Measurements from ENCODE around the gene PHF12. TPM values are rescaled to one million over a fixed set of nuclear protein-coding genes. Genes with fewer than 3 reads are reported as not detected.

The PHF12 gene
- total and polyA plus RNA-seq, 2 donors, result 20.5 to 32.4 TPM

DNA sequence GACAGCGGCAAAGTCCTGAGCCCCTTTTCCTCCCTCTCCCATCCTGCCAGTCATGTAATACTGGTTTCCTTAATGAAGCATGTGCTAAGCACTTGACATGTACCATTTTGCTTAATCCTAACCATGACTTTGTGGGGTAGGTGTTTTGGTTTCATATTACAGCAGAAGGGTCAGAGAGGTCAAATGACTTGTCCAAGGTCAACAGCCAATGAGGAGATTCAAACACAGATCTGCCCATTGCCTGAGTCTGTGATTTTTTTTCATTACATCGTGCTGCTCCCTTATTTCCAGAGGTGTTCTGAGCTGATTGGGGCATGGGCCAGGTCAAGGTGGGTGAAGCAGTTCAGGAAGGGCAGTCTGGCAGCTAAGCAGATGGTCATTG, 17.6 kb upstream of the PHF12 start:
- 90% methylated on average over 2 of the region's 2 CpGs for WGBS
- DNase-seq (ENCODE audit: low read depth in 6 of 9, low spot score in 9 of 9), result no peak
- H3K36me3 ChIP-seq (ENCODE audit: control insufficient read depth in 2 of 2, insufficient read depth in 2 of 2, low read length in 1 of 2), result no peaks in the 10 kb centered on the region
- peaks cover 0 to 21% of the 10 kb centered on the region in 2 donors for H3K27me3 ChIP-seq (ENCODE audit: control insufficient read depth in 2 of 2, insufficient read depth in 1 of 2, low read length in 1 of 2)
- no peak overlapping the region for H3K4me3 ChIP-seq (ENCODE audit: low read length in 2 of 2)
- H3K9me3 ChIP-seq (ENCODE audit: control insufficient read depth in 2 of 2, insufficient read depth in 1 of 2, low read length in 1 of 2), result no peaks in the 10 kb centered on the region
- H3K4me1 ChIP-seq (ENCODE audit: control insufficient read depth in 2 of 2, insufficient read depth in 2 of 2, low read length in 2 of 2), result peaks cover 0 to 6% of the 10 kb centered on the region in 2 donors
- no peak overlapping the region for H3K27ac ChIP-seq (ENCODE audit: low read depth in 1 of 2, low read length in 1 of 2)

DNA sequence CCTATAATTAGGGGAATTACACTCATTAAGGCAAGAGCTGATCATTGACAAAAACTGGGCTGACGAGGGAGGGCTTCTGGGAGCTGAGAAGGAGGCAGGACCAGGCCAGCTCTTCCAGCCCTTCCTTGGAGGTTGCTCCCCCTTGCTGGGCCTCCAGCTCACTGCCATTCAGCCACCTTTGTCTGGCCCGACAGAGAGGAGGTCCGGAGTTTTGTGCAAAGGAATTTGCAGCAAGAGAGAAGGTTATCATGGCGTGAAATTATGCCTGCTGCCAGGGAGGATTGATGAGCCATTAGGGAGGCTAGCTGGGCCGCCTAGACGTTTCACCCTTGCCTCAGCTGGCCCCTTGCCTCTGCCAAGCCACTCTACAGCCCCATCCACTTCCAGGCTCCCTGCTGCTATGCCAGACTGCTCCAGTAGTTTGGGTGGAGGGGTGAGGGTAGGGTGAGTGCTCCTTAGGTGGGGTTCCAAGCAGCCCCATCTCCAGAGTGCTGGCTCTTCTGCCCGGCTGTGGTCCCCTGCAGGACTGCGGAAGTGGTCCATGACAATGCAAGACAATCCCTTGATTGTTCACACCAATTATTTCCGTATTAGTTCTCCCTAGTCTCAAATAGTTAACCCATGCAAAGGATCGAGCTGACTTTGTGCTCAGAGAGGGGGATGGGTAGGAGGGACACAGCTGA, 17.1 kb upstream of the PHF12 start:
- Histone ChIP-seq H3K27me3 (ENCODE audit: control insufficient read depth in 2 of 2, insufficient read depth in 1 of 2, low read length in 1 of 2) (peaks cover 0 to 22% of the 10 kb centered on the region in 2 donors), H3K4me1 (ENCODE audit: control insufficient read depth in 2 of 2, insufficient read depth in 2 of 2, low read length in 2 of 2) (peaks cover 0 to 6% of the 10 kb centered on the region in 2 donors), H3K36me3 (ENCODE audit: control insufficient read depth in 2 of 2, insufficient read depth in 2 of 2, low read length in 1 of 2) (no peaks in the 10 kb centered on the region), H3K4me3 (ENCODE audit: low read length in 2 of 2) (no peak overlapping the region), H3K9me3 (ENCODE audit: control insufficient read depth in 2 of 2, insufficient read depth in 1 of 2, low read length in 1 of 2) (no peaks in the 10 kb centered on the region), H3K27ac (ENCODE audit: low read depth in 1 of 2, low read length in 1 of 2) (no peak overlapping the region)
- no peak for DNase-seq (ENCODE audit: low read depth in 6 of 9, low spot score in 9 of 9)
- WGBS, result 87% methylated on average over 10 of the region's 10 CpGs

DNA sequence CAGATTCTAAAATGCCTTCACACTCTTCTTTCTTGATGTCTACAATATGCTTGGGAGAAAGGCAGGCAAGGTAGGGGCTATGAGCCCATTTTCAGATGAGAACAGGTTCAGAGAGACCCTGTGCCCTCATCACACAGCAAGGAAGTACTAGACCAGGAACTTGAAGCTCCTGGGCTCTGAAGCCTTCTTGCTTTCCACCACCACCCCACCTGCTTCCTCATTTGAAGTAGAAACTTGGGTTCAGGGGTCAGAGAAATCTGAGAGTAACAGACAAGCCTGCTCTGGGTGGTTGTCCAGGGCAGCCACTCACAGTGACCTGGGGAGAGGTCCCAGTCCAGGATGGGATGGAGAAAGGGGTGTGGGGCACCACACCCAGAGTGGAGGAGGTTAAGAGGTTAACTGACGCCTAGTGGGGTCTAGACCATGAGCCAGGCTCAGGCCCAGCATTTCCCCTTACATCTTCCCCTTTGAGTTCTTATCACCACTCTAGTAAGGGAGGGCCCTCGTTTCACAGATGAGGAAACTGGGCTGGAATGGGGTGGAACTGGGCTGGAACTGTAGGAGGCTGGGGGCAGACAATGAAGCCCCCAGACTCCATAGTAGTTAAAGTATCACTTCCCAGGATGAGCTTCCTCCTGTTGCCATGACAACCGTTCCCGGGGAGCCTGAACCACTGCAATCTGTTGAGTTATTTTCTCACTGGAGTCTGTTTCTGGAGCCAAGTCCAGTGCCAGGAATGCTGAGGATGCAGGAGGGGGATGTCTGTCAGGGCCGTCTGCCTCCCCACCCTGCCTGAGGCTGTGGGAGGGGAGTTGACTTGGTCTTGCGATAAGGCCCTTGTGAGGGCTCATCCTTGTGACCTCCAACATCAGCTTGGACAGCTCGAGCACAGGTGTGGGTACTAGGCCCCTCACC, 16.2 kb upstream of the PHF12 start:
- Histone ChIP-seq H3K4me1 (ENCODE audit: control insufficient read depth in 2 of 2, insufficient read depth in 2 of 2, low read length in 2 of 2) (peaks cover 0 to 6% of the 10 kb centered on the region in 2 donors), H3K9me3 (ENCODE audit: control insufficient read depth in 2 of 2, insufficient read depth in 1 of 2, low read length in 1 of 2) (no peaks in the 10 kb centered on the region), H3K27me3 (ENCODE audit: control insufficient read depth in 2 of 2, insufficient read depth in 1 of 2, low read length in 1 of 2) (peaks cover 0 to 22% of the 10 kb centered on the region in 2 donors), H3K4me3 (ENCODE audit: low read length in 2 of 2) (no peak overlapping the region), H3K27ac (ENCODE audit: low read depth in 1 of 2, low read length in 1 of 2) (no peak overlapping the region), H3K36me3 (ENCODE audit: control insufficient read depth in 2 of 2, insufficient read depth in 2 of 2, low read length in 1 of 2) (no peaks in the 10 kb centered on the region)
- no peak for DNase-seq (ENCODE audit: low read depth in 6 of 9, low spot score in 9 of 9)
- 80% methylated on average over 7 of the region's 7 CpGs for WGBS

DNA sequence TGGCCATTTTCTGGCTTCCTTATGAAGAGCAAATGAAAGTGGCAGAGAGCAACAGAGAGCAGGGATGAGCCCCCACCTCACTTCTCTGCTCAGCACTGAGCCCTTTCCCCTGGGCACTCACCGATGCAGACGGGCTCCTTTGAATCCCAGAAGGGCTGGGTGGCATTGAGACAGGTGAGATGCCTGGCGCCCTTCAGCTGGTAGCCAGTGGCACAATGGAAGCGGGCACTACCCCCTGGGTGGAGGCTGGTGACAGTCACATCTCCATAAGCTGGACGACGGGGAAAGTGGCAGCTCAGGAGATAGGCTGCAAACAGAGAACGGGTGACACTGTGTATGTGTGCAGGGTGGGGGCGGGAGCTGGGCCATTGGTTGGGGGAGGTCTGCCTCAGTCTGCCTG, 12.5 kb upstream of the PHF12 start:
- Histone ChIP-seq H3K27me3 (ENCODE audit: control insufficient read depth in 2 of 2, insufficient read depth in 1 of 2, low read length in 1 of 2) (peaks cover 0 to 8% of the 10 kb centered on the region in 2 donors), H3K4me1 (ENCODE audit: control insufficient read depth in 2 of 2, insufficient read depth in 2 of 2, low read length in 2 of 2) (peaks cover 0 to 3% of the 10 kb centered on the region in 2 donors), H3K4me3 (ENCODE audit: low read length in 2 of 2) (no peak overlapping the region), H3K9me3 (ENCODE audit: control insufficient read depth in 2 of 2, insufficient read depth in 1 of 2, low read length in 1 of 2) (no peaks in the 10 kb centered on the region), H3K27ac (ENCODE audit: low read depth in 1 of 2, low read length in 1 of 2) (no peak overlapping the region), H3K36me3 (ENCODE audit: control insufficient read depth in 2 of 2, insufficient read depth in 2 of 2, low read length in 1 of 2) (no peaks in the 10 kb centered on the region)
- DNase-seq (ENCODE audit: low read depth in 6 of 9, low spot score in 9 of 9), result no peak
- WGBS, result 85% methylated on average over 8 of the region's 8 CpGs

GRCh38 chr17:28963055-28963611, 11.8 kb upstream of the PHF12 start:
- H3K27ac ChIP-seq (ENCODE audit: low read depth in 1 of 2, low read length in 1 of 2), result no peak overlapping the region
- no peaks in the 10 kb centered on the region for H3K9me3 ChIP-seq (ENCODE audit: control insufficient read depth in 2 of 2, insufficient read depth in 1 of 2, low read length in 1 of 2)
- no peak overlapping the region for H3K4me3 ChIP-seq (ENCODE audit: low read length in 2 of 2)
- H3K4me1 ChIP-seq (ENCODE audit: control insufficient read depth in 2 of 2, insufficient read depth in 2 of 2, low read length in 2 of 2), result peaks cover 0 to 3% of the 10 kb centered on the region in 2 donors
- no peak for DNase-seq (ENCODE audit: low read depth in 6 of 9, low spot score in 9 of 9)
- H3K36me3 ChIP-seq (ENCODE audit: control insufficient read depth in 2 of 2, insufficient read depth in 2 of 2, low read length in 1 of 2), result no peaks in the 10 kb centered on the region
- peaks cover 0 to 4% of the 10 kb centered on the region in 2 donors for H3K27me3 ChIP-seq (ENCODE audit: control insufficient read depth in 2 of 2, insufficient read depth in 1 of 2, low read length in 1 of 2)
- WGBS, result 79% methylated on average over 6 of the region's 6 CpGs

DNA sequence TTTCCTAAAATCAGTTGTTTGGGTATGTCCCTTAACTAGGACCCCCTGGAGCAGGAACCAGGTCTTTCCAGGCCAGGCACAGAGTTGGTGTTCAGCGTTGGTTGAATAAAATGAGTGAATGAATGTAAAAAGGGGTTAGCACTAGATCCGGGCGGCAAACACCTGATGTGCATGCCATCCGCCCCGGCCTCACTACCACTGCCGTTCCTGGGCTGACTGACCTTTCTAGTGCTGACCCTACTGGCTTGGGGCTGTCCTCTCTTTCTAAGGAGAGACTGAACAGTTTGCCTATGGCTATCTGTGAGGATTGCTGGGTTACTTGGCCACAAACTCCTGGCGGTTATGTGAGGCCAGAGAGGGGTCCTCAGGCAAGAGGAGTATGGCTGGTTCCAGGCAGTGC, 10.1 kb upstream of the PHF12 start:
- H3K4me1 ChIP-seq (ENCODE audit: control insufficient read depth in 2 of 2, insufficient read depth in 2 of 2, low read length in 2 of 2), result no peaks in the 10 kb centered on the region
- DNase-seq (ENCODE audit: low read depth in 6 of 9, low spot score in 9 of 9), result no peak
- 96% methylated on average over 7 of the region's 7 CpGs for WGBS

DNA sequence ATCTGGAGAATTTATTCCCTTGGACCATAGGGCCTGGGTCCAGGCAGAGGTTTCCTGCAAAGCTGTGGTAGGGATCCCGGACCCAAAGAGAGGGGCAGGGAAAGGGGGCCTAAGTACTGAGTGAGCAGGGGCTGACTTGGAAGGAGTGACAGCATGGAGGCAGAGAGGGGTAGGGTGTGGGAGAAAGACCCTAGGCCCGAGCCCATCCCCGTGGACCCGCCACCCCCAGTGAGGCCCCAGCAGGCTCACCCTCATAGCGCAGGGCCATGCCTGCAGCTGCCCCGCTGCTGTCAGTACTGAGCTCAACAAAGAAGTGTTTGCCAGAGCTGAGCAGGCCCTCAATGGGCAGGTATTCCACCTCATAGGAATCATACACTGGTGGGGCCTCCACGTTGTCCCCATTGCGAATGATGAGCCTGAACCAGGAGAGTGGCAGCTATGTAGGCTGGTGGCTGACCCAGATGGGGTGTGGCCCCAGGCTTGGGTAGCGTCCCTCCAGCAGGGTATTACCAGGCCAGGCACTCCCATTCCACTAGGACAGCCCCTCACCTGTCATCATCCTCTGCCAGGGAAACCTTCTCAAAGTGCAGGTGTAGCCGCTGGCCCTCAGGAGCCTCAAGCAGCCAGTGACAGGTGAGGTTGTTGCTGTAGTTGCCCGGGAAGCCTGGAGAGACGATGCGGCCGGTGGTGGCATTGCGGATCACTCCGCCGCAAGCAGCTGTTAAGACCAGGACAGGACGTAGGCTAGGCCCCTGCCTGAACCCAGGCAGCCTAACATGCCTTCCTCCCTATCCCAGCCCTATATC, 9.1 kb upstream of the PHF12 start:
- DNase-seq (ENCODE audit: low read depth in 6 of 9, low spot score in 9 of 9), result no peak
- no peaks in the 10 kb centered on the region for H3K36me3 ChIP-seq (ENCODE audit: control insufficient read depth in 2 of 2, insufficient read depth in 2 of 2, low read length in 1 of 2)
- peaks cover 0 to 2% of the 10 kb centered on the region in 2 donors for H3K27me3 ChIP-seq (ENCODE audit: control insufficient read depth in 2 of 2, insufficient read depth in 1 of 2, low read length in 1 of 2)
- H3K4me3 ChIP-seq (ENCODE audit: low read length in 2 of 2), result no peak overlapping the region
- H3K9me3 ChIP-seq (ENCODE audit: control insufficient read depth in 2 of 2, insufficient read depth in 1 of 2, low read length in 1 of 2), result no peaks in the 10 kb centered on the region
- no peaks in the 10 kb centered on the region for H3K4me1 ChIP-seq (ENCODE audit: control insufficient read depth in 2 of 2, insufficient read depth in 2 of 2, low read length in 2 of 2)
- H3K27ac ChIP-seq (ENCODE audit: low read depth in 1 of 2, low read length in 1 of 2), result no peak overlapping the region
- 98% methylated on average over 18 of the region's 18 CpGs for whole genome bisulfite sequencing

More for the DNA sequence above, 10.1 kb upstream of the PHF12 start:
- H3K9me3 ChIP-seq (ENCODE audit: control insufficient read depth in 2 of 2, insufficient read depth in 1 of 2, low read length in 1 of 2), result no peaks in the 10 kb centered on the region
- peaks cover 0 to 2% of the 10 kb centered on the region in 2 donors for H3K27me3 ChIP-seq (ENCODE audit: control insufficient read depth in 2 of 2, insufficient read depth in 1 of 2, low read length in 1 of 2)
- no peak overlapping the region for H3K27ac ChIP-seq (ENCODE audit: low read depth in 1 of 2, low read length in 1 of 2)
- no peaks in the 10 kb centered on the region for H3K36me3 ChIP-seq (ENCODE audit: control insufficient read depth in 2 of 2, insufficient read depth in 2 of 2, low read length in 1 of 2)
- H3K4me3 ChIP-seq (ENCODE audit: low read length in 2 of 2), result no peak overlapping the region

GRCh38 chr17:28959471-28959871, 8.2 kb upstream of the PHF12 start:
- WGBS, result 94% methylated on average over 9 of the region's 9 CpGs
- no peak overlapping the region for H3K4me3 ChIP-seq (ENCODE audit: low read length in 2 of 2)
- DNase-seq (ENCODE audit: low read depth in 6 of 9, low spot score in 9 of 9), result no peak
- H3K4me1 ChIP-seq (ENCODE audit: control insufficient read depth in 2 of 2, insufficient read depth in 2 of 2, low read length in 2 of 2), result no peaks in the 10 kb centered on the region
- peaks cover 0 to 2% of the 10 kb centered on the region in 2 donors for H3K27me3 ChIP-seq (ENCODE audit: control insufficient read depth in 2 of 2, insufficient read depth in 1 of 2, low read length in 1 of 2)
- H3K27ac ChIP-seq (ENCODE audit: low read depth in 1 of 2, low read length in 1 of 2), result no peak overlapping the region
- H3K36me3 ChIP-seq (ENCODE audit: control insufficient read depth in 2 of 2, insufficient read depth in 2 of 2, low read length in 1 of 2), result no peaks in the 10 kb centered on the region
- no peaks in the 10 kb centered on the region for H3K9me3 ChIP-seq (ENCODE audit: control insufficient read depth in 2 of 2, insufficient read depth in 1 of 2, low read length in 1 of 2)
